Measurements from ENCODE around the gene SMAD4.
"Not testable (repeated sequence)": the region's sequence is repeated elsewhere in the genome, so short reads cannot be mapped to it uniquely, and the experiment has no call there.

SMAD4 gene

DNA sequence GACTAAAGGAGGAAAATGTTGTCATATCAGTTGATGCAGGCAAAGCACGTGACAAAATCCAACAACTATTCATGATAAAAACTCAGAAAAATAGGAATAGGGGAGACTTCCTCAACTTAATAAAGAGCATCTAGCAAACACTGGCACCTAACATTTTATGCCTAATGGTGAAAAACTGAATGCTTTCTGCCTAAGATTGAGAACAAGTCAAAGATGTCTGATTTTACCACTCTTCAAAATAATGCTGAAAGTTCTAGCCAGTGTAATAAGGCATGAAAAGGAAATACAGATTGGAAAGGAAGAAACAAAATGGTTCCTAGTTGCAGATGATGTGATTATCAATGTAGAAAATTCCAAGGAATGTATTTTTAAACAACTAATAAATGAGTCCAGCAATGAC is 58.4 kb downstream of the SMAD4 start:
- in situ Hi-C loops (cut with MboI; ENCODE audit: low pct_unique_long_range_greater_than_20kb, low sequenced_read_pairs, unreplicated experiment), result loop anchor here (25.0 kb wide), 1 partner anchor 99 kb away; the partner anchor contains the start of gene MEX3C
- TF ChIP-seq CTCF (IDR thresholded peaks at IDR 0.05; ENCODE audit: extremely low read depth, insufficient read depth, missing control alignments), result no peak
- DNase-seq (ENCODE audit: low spot score), result no peak

DNA sequence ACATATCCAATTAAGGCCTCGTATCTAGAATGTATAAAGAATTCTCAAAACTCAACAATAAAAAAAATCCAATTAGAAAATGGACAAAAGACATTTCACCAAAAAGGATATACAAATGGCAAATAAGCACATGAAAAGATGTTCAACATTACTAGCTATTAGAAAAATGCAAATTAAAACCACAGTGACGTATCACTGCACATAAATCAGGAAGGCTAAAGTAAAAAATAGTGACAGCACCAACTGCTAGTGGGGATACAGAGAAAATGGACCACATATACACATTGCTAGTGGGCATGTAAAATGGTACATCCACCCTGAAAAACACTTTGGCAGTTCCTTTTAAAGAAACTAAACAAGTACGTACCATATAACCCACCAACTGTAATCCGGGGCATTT is 59.7 kb downstream of the SMAD4 start:
- TF ChIP-seq CTCF (IDR thresholded peaks at IDR 0.05; ENCODE audit: extremely low read depth, insufficient read depth, missing control alignments), result no peak
- in situ Hi-C loops (cut with MboI; ENCODE audit: low pct_unique_long_range_greater_than_20kb, low sequenced_read_pairs, unreplicated experiment), result loop anchor here (25.0 kb wide), 1 partner anchor 98 kb away; the partner anchor contains the start of gene MEX3C
- no peak for DNase-seq (ENCODE audit: low spot score)

DNA sequence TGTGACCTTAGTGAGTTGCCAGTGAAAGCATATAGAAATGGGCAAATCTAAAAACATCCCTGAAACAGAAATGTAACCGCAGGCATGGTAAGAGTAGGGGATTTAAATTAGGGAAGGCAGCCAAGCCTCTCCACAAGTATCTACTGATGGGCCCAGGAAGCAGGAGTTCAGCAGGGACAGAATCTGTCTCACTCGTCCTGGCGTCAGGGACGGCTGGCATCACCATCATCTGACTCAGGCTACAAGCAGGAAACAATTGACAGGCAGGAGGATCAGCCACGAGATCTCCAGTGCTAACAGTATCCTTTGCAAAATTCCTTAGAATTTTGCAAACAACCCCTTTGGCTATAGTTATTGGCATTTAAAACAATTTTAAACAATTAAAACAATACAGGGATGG is 61.3 kb downstream of the SMAD4 start:
- no peak for DNase-seq (ENCODE audit: low spot score)
- no peak for TF ChIP-seq CTCF (IDR thresholded peaks at IDR 0.05; ENCODE audit: extremely low read depth, insufficient read depth, missing control alignments)
- in situ Hi-C loops (cut with MboI; ENCODE audit: low pct_unique_long_range_greater_than_20kb, low sequenced_read_pairs, unreplicated experiment), result loop anchor here (25.0 kb wide), 1 partner anchor 96 kb away; the partner anchor contains the start of gene MEX3C

DNA sequence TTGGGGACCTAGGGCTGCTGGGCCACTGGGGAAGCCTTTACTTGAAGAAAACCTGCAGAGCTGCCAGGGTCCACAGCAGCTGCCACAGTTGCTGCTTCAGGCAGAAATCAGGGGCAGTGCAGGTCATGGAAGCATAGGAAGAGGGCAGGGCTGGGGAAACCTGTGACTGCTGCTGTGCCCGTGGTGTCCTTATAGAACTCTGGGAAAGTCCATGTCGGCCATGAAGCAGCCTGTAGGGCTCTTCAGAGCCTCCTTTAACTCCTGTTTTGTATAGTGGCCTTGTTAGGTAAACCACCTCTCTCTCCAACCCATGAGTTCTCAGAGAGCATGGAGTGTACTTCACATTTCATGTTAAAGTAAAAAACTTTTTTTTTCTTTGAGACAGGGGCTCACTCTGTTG is 62.1 kb downstream of the SMAD4 start:
- no peak for DNase-seq (ENCODE audit: low spot score)
- no peak for TF ChIP-seq CTCF (IDR thresholded peaks at IDR 0.05; ENCODE audit: extremely low read depth, insufficient read depth, missing control alignments)
- in situ Hi-C loops (cut with MboI; ENCODE audit: low pct_unique_long_range_greater_than_20kb, low sequenced_read_pairs, unreplicated experiment), result loop anchor here (25.0 kb wide), 1 partner anchor 95 kb away; the partner anchor contains the start of gene MEX3C

- not testable (repeated sequence) for DNase-seq (ENCODE audit: low spot score)
- in situ Hi-C loops (cut with MboI; ENCODE audit: low pct_unique_long_range_greater_than_20kb, low sequenced_read_pairs, unreplicated experiment), result loop anchor here (25.0 kb wide), 1 partner anchor 94 kb away; the partner anchor contains the start of gene MEX3C
Observed at GRCh38 chr18:51092967-51093366, 63.0 kb downstream of the SMAD4 start.

GRCh38 chr18:51097021-51097822 is 67.2 kb downstream of the SMAD4 start:
- DNase-seq (ENCODE audit: low spot score), result no peak
- in situ Hi-C loops (cut with MboI; ENCODE audit: low pct_unique_long_range_greater_than_20kb, low sequenced_read_pairs, unreplicated experiment), result loop anchor here (25.0 kb wide), 1 partner anchor 90 kb away; the partner anchor contains the start of gene MEX3C
- TF ChIP-seq CTCF (IDR thresholded peaks at IDR 0.05; ENCODE audit: extremely low read depth, insufficient read depth, missing control alignments), result no peak

DNA sequence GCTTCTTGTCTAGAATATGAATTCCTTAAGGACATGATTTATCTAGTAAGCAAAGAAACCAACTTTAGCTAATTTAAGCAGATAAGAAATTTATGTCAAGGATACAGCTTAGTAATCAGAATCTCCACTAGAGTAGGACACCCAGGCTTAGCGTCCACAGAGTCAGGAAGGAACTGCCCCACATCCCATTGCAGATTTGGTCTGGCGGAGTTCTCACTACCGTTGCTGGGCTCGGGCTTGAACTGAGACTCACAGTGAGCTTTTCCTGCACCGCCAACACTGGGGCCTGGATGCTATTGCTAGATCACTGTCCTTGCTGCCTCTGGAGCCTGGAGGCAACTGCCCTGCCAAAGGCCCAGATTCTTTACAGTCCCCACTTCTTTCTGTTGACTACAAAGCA is 68.1 kb downstream of the SMAD4 start:
- in situ Hi-C loops (cut with MboI; ENCODE audit: low pct_unique_long_range_greater_than_20kb, low sequenced_read_pairs, unreplicated experiment), result loop anchor here (25.0 kb wide), 1 partner anchor 89 kb away; the partner anchor contains the start of gene MEX3C
- no peak for TF ChIP-seq CTCF (IDR thresholded peaks at IDR 0.05; ENCODE audit: extremely low read depth, insufficient read depth, missing control alignments)
- no peak for DNase-seq (ENCODE audit: low spot score)
